ENCODE data around the gene RNF166. TPM values are rescaled to one million over a fixed set of nuclear protein-coding genes. Genes with fewer than 3 reads are reported as not detected.
A peak's percentile ranks its signal among the peaks of the same experiment; 100 is the strongest.

The RNF166 gene
- total and polyA plus RNA-seq, 2 of the 13 experiments (the other 11 are each of a cell fraction or from before 2014, with no cell fraction given) = 21.4 to 23.0 TPM

DNA sequence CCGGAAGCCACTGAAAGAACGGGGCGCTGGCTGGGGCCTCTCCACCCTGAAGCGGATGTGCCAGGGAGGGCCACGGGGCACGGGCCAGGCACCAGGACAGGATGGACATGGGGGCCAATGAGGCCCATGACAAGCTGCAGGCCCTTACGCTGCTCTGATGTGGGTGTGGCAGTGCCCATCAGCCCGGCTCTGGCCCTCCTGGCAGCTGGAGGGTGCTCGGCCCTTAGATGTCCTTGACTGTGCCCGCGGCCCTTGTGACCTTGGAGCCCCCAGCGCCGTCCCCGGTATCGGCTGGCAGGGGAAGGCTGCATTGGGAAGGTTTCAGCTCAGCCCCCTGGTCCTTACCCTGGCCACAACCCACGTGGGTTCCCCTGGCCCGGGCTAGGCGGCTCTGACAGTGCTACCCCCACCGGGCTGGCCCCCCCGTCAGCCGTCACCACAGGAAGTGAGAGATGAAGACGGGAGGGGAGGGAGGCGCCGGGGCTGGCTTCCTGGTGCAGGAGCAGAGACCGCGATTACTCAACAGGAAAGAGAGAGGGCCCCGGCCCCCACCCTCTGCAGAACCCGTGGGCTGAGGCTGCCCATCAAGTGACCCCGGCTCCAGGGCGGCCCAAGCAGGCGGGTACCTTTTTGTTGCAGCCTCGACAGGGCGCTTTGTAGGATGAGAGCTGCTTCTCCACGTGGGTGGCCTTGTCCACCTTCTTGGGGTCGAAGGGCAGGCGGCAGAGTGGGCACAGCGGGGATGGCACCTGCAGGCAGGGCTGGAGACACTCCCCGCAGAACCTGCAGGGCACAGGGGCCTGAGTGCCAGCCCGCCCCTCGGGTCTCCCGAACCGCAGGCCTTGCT lies 5.3 kb downstream of the RNF166 start (continued):
- TF ChIP-seq AFF4 (CRISPR knock-in tag; IDR thresholded peaks at IDR 0.05) = no peak
- TF ChIP-seq NFYC (CRISPR knock-in tag; IDR thresholded peaks at IDR 0.05) = no peak; the same call in 1 of the 2 replicates
- TF ChIP-seq ZBTB34 (CRISPR knock-in tag; IDR thresholded peaks at IDR 0.05) = no peak
- TF ChIP-seq SMAD9 (CRISPR knock-in tag; IDR thresholded peaks at IDR 0.05) = peak; percentile 39; the same call in 1 of the 2 replicates
- peak; percentile 79; the same call in 1 of the 2 replicates for TF ChIP-seq ELF4 (CRISPR knock-in tag; IDR thresholded peaks at IDR 0.05; ENCODE audit: borderline replicate concordance)
- no peak for TF ChIP-seq ZFYVE20 (CRISPR knock-in tag; IDR thresholded peaks at IDR 0.05; ENCODE audit: borderline replicate concordance, low read depth)
- 0 out of 2 replicates have a peak, but pooled peaks have one; percentile 47 for TF ChIP-seq ZNF235 (CRISPR knock-in tag; IDR thresholded peaks at IDR 0.05; ENCODE audit: borderline replicate concordance)
- peak; percentile 99 for TF ChIP-seq ELF3 (CRISPR knock-in tag; IDR thresholded peaks at IDR 0.05)
- TF ChIP-seq ZNF543 (CRISPR knock-in tag; IDR thresholded peaks at IDR 0.05) = peak; percentile 77
- no peak for TF ChIP-seq ZNF703 (CRISPR knock-in tag; IDR thresholded peaks at IDR 0.05; ENCODE audit: borderline replicate concordance)
- no peak for TF ChIP-seq GRHL1 (CRISPR knock-in tag; conservative IDR thresholded peaks at IDR 0.05)
- no peak; the same call in 1 of the 2 replicates for TF ChIP-seq FOXO1 (CRISPR knock-in tag; IDR thresholded peaks at IDR 0.05)
- TF ChIP-seq, protein P1, sequence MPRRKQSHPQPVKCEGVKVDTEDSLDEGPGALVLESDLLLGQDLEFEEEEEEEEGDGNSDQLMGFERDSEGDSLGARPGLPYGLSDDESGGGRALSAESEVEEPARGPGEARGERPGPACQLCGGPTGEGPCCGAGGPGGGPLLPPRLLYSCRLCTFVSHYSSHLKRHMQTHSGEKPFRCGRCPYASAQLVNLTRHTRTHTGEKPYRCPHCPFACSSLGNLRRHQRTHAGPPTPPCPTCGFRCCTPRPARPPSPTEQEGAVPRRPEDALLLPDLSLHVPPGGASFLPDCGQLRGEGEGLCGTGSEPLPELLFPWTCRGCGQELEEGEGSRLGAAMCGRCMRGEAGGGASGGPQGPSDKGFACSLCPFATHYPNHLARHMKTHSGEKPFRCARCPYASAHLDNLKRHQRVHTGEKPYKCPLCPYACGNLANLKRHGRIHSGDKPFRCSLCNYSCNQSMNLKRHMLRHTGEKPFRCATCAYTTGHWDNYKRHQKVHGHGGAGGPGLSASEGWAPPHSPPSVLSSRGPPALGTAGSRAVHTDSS (CRISPR knock-in tag; conservative IDR thresholded peaks at IDR 0.05) = no peak
- peak; percentile 75 for TF ChIP-seq PPARG (CRISPR knock-in tag; conservative IDR thresholded peaks at IDR 0.05)
- no peak for TF ChIP-seq POLR2AphosphoS2 (IDR thresholded peaks at IDR 0.05; ENCODE audit: low read depth, low read length)
- TF ChIP-seq, protein P2, sequence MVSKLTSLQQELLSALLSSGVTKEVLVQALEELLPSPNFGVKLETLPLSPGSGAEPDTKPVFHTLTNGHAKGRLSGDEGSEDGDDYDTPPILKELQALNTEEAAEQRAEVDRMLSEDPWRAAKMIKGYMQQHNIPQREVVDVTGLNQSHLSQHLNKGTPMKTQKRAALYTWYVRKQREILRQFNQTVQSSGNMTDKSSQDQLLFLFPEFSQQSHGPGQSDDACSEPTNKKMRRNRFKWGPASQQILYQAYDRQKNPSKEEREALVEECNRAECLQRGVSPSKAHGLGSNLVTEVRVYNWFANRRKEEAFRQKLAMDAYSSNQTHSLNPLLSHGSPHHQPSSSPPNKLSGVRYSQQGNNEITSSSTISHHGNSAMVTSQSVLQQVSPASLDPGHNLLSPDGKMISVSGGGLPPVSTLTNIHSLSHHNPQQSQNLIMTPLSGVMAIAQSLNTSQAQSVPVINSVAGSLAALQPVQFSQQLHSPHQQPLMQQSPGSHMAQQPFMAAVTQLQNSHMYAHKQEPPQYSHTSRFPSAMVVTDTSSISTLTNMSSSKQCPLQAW (CRISPR knock-in tag; IDR thresholded peaks at IDR 0.05) = peak; percentile 95
- no peak for TF ChIP-seq ZBTB8A (CRISPR knock-in tag; IDR thresholded peaks at IDR 0.05; ENCODE audit: borderline replicate concordance, low read depth)
- peak; percentile 94 for TF ChIP-seq HDAC2 (CRISPR knock-in tag; IDR thresholded peaks at IDR 0.05)
